H54 (cell line): ENCODE results near the gene ANKMY1.

Source experiments
- DNase-seq: peaks from one replicate; pipeline ENCODE4 v3.0.0; 2011; ENCODE audit warnings: low spot score, mixed read lengths; ENCODE audit not compliant: insufficient read length
- FAIRE-seq: peaks from 3 replicates; lab custom pipeline; 2011; peaks lifted over from hg19 to GRCh38; lab: Jason Lieb, UNC
- POLR2A ChIP-seq: IDR thresholded peaks from 2 replicates; pipeline ENCODE4 v1.6.1; 2011; ENCODE audit warnings: low read depth, mild to moderate bottlenecking, low read length

The ANKMY1 gene

GRCh38 chr2:240465765-240466578 is 91.8 kb downstream of the ANKMY1 start:
- DNase-seq (no peak), FAIRE-seq (no peak)
- TF ChIP-seq POLR2A, result no peak

GRCh38 chr2:240465268-240465764 is 92.5 kb downstream of the ANKMY1 start:
- no peak for FAIRE-seq
- no peak for TF ChIP-seq POLR2A

GRCh38 chr2:240464514-240465241 is 93.1 kb downstream of the ANKMY1 start:
- DNase-seq (no peak), FAIRE-seq (no peak)
- TF ChIP-seq POLR2A, result no peak

More at GRCh38 chr2:240465268-240465764, 92.5 kb downstream of the ANKMY1 start:
- DNase-seq, result no peak

GRCh38 chr2:240463866-240464481 is 93.8 kb downstream of the ANKMY1 start:
- no peak for FAIRE-seq
- no peak for DNase-seq
- no peak for TF ChIP-seq POLR2A

GRCh38 chr2:240463274-240463865 is 94.4 kb downstream of the ANKMY1 start:
- TF ChIP-seq POLR2A, result no peak
- DNase-seq (no peak), FAIRE-seq (no peak)

GRCh38 chr2:240462707-240463273 is 95.0 kb downstream of the ANKMY1 start:
- no peak for FAIRE-seq
- TF ChIP-seq POLR2A, result no peak
- DNase-seq, result no peak

- FAIRE-seq (no peak), DNase-seq (no peak)
- no peak for TF ChIP-seq POLR2A
Observed at GRCh38 chr2:240462073-240462706, 95.6 kb downstream of the ANKMY1 start.

- no peak for TF ChIP-seq POLR2A
- FAIRE-seq (no peak), DNase-seq (no peak)
Observed at GRCh38 chr2:240461471-240462072, 96.2 kb downstream of the ANKMY1 start.

- no peak for FAIRE-seq
- DNase-seq, result no peak
- TF ChIP-seq POLR2A, result no peak
Observed at GRCh38 chr2:240460781-240461431, 96.9 kb downstream of the ANKMY1 start.

- TF ChIP-seq POLR2A, result no peak
- DNase-seq (no peak), FAIRE-seq (no peak)
Observed at GRCh38 chr2:240460253-240460711, 97.5 kb downstream of the ANKMY1 start.

- no peak for TF ChIP-seq POLR2A
- FAIRE-seq, result no peak
- DNase-seq, result no peak
Observed at GRCh38 chr2:240459401-240460252, 98.2 kb downstream of the ANKMY1 start.
